GM08714 (cell line): ENCODE measurements around the gene MRPS18B.
A peak's percentile ranks its signal among the peaks of the same experiment; 100 is the strongest.
"Not testable (repeated sequence)": the region's sequence is repeated elsewhere in the genome, so short reads cannot be mapped to it uniquely, and the experiment has no call there.

Experiments
- H3K4me3 ChIP-seq: fragments of 200-500 bp; sonication (Bioruptor generic); 2 replicates; pipeline ENCODE4 v1.5.1; 2014; ENCODE audit warnings: mild to moderate bottlenecking, low read length, inconsistent platforms
- ZNF274 ChIP-seq: IDR thresholded peaks from 2 replicates; pipeline ENCODE4 v1.6.1; 2012; ENCODE audit warnings: mild to moderate bottlenecking, low read depth, low read length

MRPS18B gene

GRCh38 chr6:30617565-30618269 lies at the start of gene MRPS18B:
Gene MRPS18B (plus strand): TSS chr6:30617840. CDS start chr6:30617866, 26 bp downstream.
- H3K4me3 ChIP-seq: peak within 1 kb of the TSS; percentile 95
- TF ChIP-seq ZNF274: no peak

GRCh38 chr6:30568245-30568644 lies 49.4 kb upstream of the MRPS18B start:
- no peak for TF ChIP-seq ZNF274
- H3K4me3 ChIP-seq: no peak overlapping the region

- TF ChIP-seq ZNF274: no peak
- peak overlapping the region; percentile 78; the same call in 1 of the 2 replicates for H3K4me3 ChIP-seq
Observed at GRCh38 chr6:30570263-30570662, 47.4 kb upstream of the MRPS18B start.

- TF ChIP-seq ZNF274: no peak
- H3K4me3 ChIP-seq: peak overlapping the region; percentile 78
Observed at GRCh38 chr6:30570740-30571074, 46.9 kb upstream of the MRPS18B start.

GRCh38 chr6:30571075-30571761 lies 46.4 kb upstream of the MRPS18B start, which contains the start of gene ABCF1:
Gene ABCF1 (plus strand): TSS chr6:30571442. CDS start chr6:30571488, 46 bp downstream.
- H3K4me3 ChIP-seq: peak within 1 kb of the TSS; percentile 99
- no peak for TF ChIP-seq ZNF274

- H3K4me3 ChIP-seq: peak overlapping the region; percentile 99
- no peak for TF ChIP-seq ZNF274
Observed at GRCh38 chr6:30571762-30572082, 45.9 kb upstream of the MRPS18B start.

- TF ChIP-seq ZNF274: no peak
- peak overlapping the region; percentile 99 for H3K4me3 ChIP-seq
Observed at GRCh38 chr6:30572148-30572547, 45.5 kb upstream of the MRPS18B start.

- peak overlapping the region; percentile 99; the same call in 1 of the 2 replicates for H3K4me3 ChIP-seq
- TF ChIP-seq ZNF274: no peak
Observed at GRCh38 chr6:30573113-30573512, 44.5 kb upstream of the MRPS18B start.

- TF ChIP-seq ZNF274: no peak
- H3K4me3 ChIP-seq: no peak overlapping the region
Observed at GRCh38 chr6:30578051-30578450, 39.6 kb upstream of the MRPS18B start.

- H3K4me3 ChIP-seq: no peak overlapping the region
- TF ChIP-seq ZNF274: no peak
Observed at GRCh38 chr6:30583921-30584320, 33.7 kb upstream of the MRPS18B start.

- H3K4me3 ChIP-seq: no peak overlapping the region
- TF ChIP-seq ZNF274: no peak
Observed at GRCh38 chr6:30589754-30590358, 27.8 kb upstream of the MRPS18B start.

- H3K4me3 ChIP-seq: no peak overlapping the region
- TF ChIP-seq ZNF274: no peak
Observed at GRCh38 chr6:30590509-30590908, 27.1 kb upstream of the MRPS18B start.

- no peak overlapping the region for H3K4me3 ChIP-seq
- TF ChIP-seq ZNF274: no peak
Observed at GRCh38 chr6:30591008-30591407, 26.6 kb upstream of the MRPS18B start.

- H3K4me3 ChIP-seq: no peak overlapping the region
Observed at GRCh38 chr6:30592287-30592686, 25.4 kb upstream of the MRPS18B start.

GRCh38 chr6:30597315-30598144 lies 20.1 kb upstream of the MRPS18B start:
- H3K4me3 ChIP-seq: not testable (repeated sequence)

More at GRCh38 chr6:30592287-30592686, 25.4 kb upstream of the MRPS18B start:
- no peak for TF ChIP-seq ZNF274
